Lower lobe of right lung (tissue), 2 donors: ENCODE measurements around the gene CCT3. TPM values are rescaled to one million over a fixed set of nuclear protein-coding genes. Genes with fewer than 3 reads are reported as not detected.

Experiments
- ATAC-seq, 2 donors: fragments of 200-7000 bp; cut with Tn5 transposase; one replicate each; pipeline ENCODE4 v1.9.1; 2020 to 2022; ENCODE audit warnings: mild to moderate bottlenecking in 2 of 2, moderate library complexity in 2 of 2
- DNase-seq: peaks from one replicate; pipeline ENCODE4 v3.0.0-alpha.2; 2020
- H3K27ac ChIP-seq: fragments of 200-600 bp; one replicate; pipeline ENCODE4 v1.8.0; 2022
- H3K27me3 ChIP-seq: fragments of 200-600 bp; one replicate; pipeline ENCODE4 v1.8.0; 2022; ENCODE audit warnings: low read depth
- H3K36me3 ChIP-seq: fragments of 200-600 bp; one replicate; pipeline ENCODE4 v1.8.0; 2022; ENCODE audit warnings: mild to moderate bottlenecking
- H3K4me1 ChIP-seq: fragments of 200-600 bp; one replicate; pipeline ENCODE4 v1.8.0; 2022
- H3K4me3 ChIP-seq: fragments of 200-600 bp; one replicate; pipeline ENCODE4 v1.8.0; 2022; ENCODE audit warnings: mild to moderate bottlenecking
- H3K9me3 ChIP-seq: fragments of 200-600 bp; one replicate; pipeline ENCODE4 v1.8.0; 2022
- CTCF ChIP-seq: fragments of 200-600 bp; IDR thresholded peaks from one replicate; pipeline ENCODE4 v1.8.0; 2022; ENCODE audit warnings: antibody characterized with exemption, mild to moderate bottlenecking
- intact Hi-C: fragments of 100-400 bp; cut with DNase I; formaldehyde crosslinking; loops from one replicate; pipeline ENCODE4 v1.11.0; 2022
- total RNA-seq: library from RNA; stranded (reverse); fragmentation: NEBNext Ultra II Directional; extraction: Animal tissue kit (Norgen Biotek cat#: 25700); gene quantifications from one replicate; pipeline ENCODE4 v1.2.1, GENCODE V29; 2021
- donor health status: DM: no; HTN: yes; CAD: no; lungs with severe emphysema.

CCT3 gene
- total RNA-seq, 1 donor from 2014 or later = 117 TPM

- TF ChIP-seq CTCF = no peak
- no peak for DNase-seq
- Histone ChIP-seq H3K4me3 (no peak overlapping the region), H3K27ac (no peak overlapping the region), H3K36me3 (no peaks in the 10 kb centered on the region), H3K27me3 (peaks cover 35% of the 10 kb centered on the region), H3K4me1 (no peaks in the 10 kb centered on the region), H3K9me3 (no peaks in the 10 kb centered on the region)
- ATAC-seq = no peak
- intact Hi-C loops = no loop called here
Measured at GRCh38 chr1:156368157-156368658, 30.1 kb upstream of the CCT3 start.

GRCh38 chr1:156367383-156368156 is 29.5 kb upstream of the CCT3 start:
- TF ChIP-seq CTCF = no peak

GRCh38 chr1:156366378-156367166 is 28.5 kb upstream of the CCT3 start:
- no peak overlapping the region for H3K27ac ChIP-seq
- no peak overlapping the region for H3K4me3 ChIP-seq
- H3K36me3 ChIP-seq = no peaks in the 10 kb centered on the region
- peaks cover 31% of the 10 kb centered on the region for H3K27me3 ChIP-seq
- no peak for TF ChIP-seq CTCF
- H3K4me1 ChIP-seq = no peaks in the 10 kb centered on the region
- ATAC-seq (no peak), DNase-seq (no peak)
- no peaks in the 10 kb centered on the region for H3K9me3 ChIP-seq
- intact Hi-C loops = no loop called here

More at GRCh38 chr1:156367383-156368156, 29.5 kb upstream of the CCT3 start:
- peaks cover 32% of the 10 kb centered on the region for H3K27me3 ChIP-seq
- H3K36me3 ChIP-seq = no peaks in the 10 kb centered on the region
- DNase-seq = no peak
- no peak for ATAC-seq
- no peak overlapping the region for H3K27ac ChIP-seq
- no peaks in the 10 kb centered on the region for H3K9me3 ChIP-seq
- H3K4me1 ChIP-seq = no peaks in the 10 kb centered on the region
- intact Hi-C loops = no loop called here
- no peak overlapping the region for H3K4me3 ChIP-seq

GRCh38 chr1:156365754-156366153 is 27.7 kb upstream of the CCT3 start:
- intact Hi-C loops = no loop called here
- H3K4me1 ChIP-seq = no peaks in the 10 kb centered on the region
- no peak for TF ChIP-seq CTCF
- no peak overlapping the region for H3K27ac ChIP-seq
- ATAC-seq (no peak), DNase-seq (no peak)
- peaks cover 31% of the 10 kb centered on the region for H3K27me3 ChIP-seq
- H3K4me3 ChIP-seq = no peak overlapping the region
- H3K9me3 ChIP-seq = no peaks in the 10 kb centered on the region
- H3K36me3 ChIP-seq = no peaks in the 10 kb centered on the region

- Histone ChIP-seq H3K27me3 (peaks cover 40% of the 10 kb centered on the region), H3K9me3 (no peaks in the 10 kb centered on the region), H3K27ac (no peak overlapping the region), H3K4me3 (no peak overlapping the region), H3K4me1 (no peaks in the 10 kb centered on the region), H3K36me3 (no peaks in the 10 kb centered on the region)
- no peak for TF ChIP-seq CTCF
- DNase-seq (no peak), ATAC-seq (no peak)
- intact Hi-C loops = no loop called here
Measured at GRCh38 chr1:156360534-156360933, 22.4 kb upstream of the CCT3 start.
